Measurements from ENCODE around the gene BCKDHB. TPM values are rescaled to one million over a fixed set of nuclear protein-coding genes. Genes with fewer than 3 reads are reported as not detected.

Gene BCKDHB
- total RNA-seq, 1 donor from 2014 or later, result 27.4 TPM

DNA sequence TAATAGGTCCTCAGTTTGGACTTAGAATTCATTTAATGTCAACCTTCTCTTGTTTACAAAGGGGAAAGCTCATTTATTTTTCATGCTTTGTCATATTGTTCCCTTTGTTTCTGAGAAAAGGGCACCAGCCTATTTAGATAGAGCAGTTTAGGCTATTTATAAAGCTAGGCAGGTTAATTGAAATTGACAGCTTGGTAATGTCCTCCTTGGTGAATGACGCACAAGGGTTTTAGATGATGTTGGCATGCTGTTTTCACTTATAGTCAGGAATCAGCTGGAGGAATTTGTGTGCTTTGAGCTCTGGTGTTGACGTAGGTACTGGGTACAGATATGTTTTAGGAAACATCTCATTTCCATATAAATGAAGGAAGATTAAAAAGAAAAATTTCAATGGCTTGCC lies 45.2 kb downstream of the BCKDHB start:
- DNase-seq, result no peak

DNA sequence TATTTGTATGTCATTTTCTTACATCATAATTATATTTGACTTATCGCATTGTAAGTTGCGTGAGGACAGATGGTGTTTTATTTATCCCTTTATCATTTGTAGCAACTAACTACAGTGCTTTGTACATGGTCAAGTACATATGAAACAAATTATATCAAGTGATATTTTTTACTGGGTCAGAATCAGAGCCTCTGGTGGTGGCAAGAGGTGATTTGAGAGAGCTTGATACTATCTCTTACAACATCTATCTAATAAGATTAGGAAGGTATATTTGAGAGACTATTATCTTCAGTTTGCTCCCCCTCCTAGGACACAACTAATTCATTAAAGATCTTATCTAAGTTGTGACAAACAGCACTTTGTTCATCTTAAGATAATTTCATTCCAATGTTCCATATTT lies 47.7 kb downstream of the BCKDHB start:
- no peak for DNase-seq

DNA sequence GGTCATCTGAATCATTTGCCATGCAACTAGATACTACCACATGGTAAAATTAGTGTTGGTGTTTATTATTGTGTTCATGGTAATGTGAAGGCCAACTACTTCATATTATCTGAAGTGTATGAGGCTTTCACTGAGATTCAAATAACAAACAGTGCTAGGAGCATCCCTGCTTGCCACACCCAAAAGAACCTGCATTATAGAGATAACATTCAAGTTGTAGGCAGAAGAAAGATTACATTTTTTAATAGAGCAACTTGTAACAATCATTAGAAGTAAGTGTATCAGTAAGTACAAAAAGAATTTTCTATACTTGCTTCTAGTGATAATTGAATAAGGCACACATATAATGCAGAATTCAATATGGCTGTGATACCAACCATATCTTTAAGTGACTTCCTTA lies 49.8 kb downstream of the BCKDHB start:
- DNase-seq, result no peak

DNA sequence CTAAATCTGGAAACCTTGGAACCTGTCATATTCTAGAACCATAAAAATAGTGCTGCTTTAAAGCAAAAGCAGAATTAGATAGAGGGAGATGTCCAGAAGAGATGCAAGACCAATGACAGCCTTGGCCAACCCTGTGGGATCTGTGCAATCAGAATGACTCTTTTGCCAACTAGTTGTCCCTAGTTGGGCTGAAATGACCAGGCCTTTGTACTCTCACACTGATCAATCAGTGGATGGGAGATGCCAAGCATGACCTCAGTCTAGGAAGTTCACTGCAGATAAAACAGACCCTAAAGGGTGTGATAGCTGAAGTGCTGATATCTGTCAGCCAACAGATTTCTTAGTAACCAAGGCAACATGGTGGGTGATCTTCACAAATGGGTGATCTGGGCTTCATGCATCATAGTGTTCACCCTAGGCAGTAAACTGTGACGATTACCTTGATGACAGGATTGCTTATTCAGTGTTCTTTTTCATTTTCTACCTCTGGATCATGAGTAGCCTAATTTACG lies 52.1 kb downstream of the BCKDHB start:
- no peak for DNase-seq

DNA sequence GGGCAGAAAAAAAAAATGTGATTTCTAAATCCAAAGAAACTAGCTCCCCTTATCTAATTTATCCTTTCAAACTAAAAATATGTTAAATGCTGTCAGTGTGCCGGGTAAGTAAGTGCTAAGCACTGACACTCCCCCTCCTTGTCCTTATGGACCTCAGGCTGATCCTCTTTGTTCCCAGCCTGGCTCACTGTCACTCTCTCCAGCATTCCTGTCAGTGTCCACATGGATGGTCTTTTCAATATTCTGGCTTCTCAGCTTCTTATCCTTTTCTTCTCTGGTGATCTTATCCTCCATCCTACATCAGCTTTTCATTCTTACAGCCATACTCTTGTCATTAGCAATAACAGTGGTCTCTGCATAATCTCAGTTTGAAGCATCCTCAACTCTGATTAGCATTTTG lies 55.0 kb downstream of the BCKDHB start:
- no peak for DNase-seq

DNA sequence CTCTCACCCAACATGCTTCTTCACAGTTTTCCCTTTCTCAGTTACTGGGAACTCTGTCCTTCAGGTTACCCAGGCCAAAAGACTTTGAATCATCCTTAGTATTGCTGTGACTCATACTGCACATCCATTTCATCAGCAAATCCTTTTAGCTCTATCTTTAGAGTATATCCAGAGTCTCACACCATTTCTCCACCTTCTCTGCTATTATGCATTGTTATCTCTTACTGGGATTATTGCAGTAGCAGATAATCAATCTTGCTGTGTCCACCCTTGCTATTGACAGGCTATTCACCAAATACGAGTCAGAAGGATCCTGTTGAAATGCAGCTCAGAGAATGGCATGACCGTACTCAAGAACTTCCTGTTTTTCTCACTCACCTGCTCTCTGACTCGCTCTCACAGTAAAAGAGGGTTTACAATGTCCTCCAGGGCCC lies 57.3 kb downstream of the BCKDHB start:
- DNase-seq, result no peak

DNA sequence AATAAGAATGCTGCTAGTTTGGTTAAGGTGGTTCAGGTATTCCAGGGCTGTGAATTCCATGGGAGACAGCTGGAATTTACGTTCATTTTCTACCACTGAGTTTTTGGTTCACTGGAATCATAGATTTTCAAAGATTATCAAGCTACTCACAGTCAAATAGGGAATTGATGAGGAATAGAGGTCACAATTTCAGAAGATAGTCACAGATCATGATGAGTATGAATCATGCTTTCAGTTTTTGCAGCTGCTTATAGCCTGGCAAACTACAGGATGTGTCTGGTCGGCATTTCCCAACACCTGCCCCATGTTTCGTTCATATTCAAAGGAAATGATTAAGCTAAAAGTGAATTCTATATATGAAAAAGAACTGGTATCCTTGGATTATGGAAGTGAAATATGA lies 58.7 kb downstream of the BCKDHB start:
- DNase-seq, result no peak

DNA sequence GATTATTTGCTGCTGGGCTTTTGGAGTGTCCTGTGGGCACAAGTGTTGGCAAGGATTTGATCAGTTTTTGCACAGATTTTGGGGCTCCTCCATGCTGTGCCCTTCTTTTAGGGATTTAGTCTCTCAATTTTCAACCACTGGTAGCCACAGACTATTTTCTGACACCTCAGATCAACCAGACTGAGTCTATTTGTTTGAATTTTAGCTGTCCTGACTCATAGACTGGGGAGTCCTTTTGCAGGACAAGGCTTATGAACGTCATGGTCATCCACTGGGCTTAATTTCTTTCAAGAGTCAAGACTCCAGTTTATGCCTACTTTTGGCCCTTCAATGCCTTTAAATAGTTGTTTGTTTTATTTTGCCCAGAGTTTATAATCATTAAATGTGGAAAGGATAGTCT lies 59.3 kb downstream of the BCKDHB start:
- DNase-seq, result no peak

DNA sequence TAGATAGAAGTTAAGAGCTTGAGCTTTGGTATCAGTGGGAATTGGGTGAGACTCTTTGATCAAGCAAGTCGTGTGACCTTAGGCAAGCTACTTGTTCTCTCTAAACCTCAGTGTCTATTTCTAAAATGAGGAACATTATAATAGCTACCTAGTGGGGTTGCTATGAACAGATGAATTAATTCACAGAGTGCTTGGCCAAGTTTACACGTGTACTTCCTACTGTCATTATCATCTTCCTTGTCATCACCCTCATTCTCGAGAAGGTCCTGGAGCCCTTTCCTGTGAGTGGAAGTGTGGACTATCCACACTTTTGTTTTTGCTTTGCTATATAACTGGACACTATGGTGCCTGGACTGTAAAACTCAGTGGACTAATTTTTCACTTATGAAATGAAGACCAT lies 64.0 kb downstream of the BCKDHB start:
- no peak for DNase-seq

DNA sequence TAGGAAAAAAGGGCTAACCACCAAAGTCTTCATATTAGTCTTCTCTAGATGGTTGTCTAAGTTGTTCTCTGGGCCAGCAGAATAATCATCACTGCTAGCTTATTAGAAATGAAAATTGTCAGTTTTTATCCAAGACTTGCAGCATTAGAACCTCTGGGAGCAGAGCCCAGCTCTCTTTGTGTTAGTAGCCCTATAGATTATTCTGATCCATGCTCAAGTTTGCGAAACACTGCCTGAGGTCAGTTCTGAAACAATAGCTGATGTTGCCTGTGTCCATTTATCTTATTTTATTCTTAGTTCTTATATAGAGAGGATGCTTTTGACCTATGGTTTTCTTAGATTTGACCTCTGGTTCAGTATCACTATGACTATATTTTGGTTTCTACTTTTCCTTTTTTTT lies 66.9 kb downstream of the BCKDHB start:
- DNase-seq, result no peak

DNA sequence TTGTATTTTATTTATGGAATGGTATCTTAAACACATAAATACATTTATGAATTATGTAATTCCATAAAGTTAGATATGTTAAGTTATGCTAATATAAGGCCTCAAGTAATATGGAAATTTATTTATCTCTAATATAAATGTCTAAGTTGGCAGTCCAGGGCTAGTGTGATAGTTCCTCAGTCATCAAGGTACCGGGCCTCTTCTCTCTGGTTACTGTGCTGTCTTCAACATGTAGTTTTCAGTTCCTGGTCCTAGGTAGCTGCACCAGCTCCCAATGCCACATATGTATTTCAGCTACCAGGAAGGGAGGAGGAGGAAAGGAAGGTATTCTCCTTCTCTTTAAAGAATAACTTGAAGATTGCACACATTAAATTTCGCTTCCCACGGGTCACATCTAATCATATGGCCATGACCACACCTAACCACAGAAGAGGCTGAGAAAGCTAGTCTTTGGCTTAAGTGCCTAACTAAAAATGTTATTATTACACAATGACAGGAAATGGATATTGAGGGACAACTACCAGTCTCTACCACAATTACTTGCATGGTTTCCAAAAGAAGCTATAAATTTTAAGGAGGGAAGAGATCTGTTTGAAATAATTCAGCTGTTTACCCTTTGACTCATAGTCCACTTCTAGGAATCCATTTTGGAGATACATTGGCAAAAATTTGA lies 68.6 kb downstream of the BCKDHB start:
- no peak for DNase-seq

DNA sequence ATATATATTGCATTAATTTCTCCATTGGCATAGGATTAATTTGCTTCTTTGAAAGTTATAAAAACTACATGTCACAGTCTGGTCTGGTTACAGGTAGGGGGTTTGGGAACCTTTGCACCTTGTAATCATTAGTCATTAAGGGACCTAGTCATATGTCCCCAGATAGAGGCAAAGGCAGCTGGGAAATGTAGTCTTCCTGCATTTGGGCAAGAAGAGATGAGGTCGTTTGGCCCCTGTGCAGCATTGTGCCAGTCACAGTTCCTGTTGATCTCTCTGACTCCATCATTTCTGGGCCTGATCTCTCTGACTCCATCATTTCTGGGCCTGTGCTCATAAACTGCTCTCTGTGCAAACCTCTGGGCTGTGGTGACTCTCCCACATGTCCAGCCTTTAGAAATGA lies 73.2 kb downstream of the BCKDHB start:
- DNase-seq, result no peak

DNA sequence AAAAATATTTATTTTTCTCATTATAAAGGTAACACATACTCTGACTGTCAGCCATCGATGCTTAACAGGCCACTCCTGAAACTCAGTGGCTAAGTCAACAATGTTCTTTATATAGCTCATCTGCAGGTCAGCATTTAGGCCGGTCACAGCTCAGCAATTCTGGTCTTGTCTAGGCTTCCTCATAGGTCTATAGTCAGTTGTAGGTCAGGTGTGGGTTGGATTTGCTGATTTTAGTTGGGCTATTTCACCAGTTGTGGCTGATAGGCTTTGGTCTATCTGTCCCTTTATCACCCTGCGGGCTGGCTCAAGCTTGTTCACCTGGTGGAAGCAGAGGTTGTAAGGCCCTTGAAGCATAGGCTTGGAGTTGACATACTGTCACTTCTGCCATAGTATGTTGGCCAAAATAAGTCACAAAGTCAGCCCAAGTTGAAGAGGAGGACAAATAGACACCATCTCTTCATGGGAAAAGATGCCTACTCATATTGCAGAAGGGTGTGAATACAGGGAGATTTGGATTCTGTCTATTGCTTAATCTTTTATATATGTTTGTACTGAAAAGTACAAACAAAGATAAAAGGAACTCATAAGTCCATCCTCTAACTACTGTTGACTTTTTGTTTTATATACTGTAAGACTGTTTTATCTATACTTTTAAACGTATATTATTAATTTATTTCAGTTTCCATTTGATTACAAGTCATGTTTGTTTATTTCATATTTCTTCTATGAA lies 75.0 kb downstream of the BCKDHB start:
- DNase-seq, result no peak

DNA sequence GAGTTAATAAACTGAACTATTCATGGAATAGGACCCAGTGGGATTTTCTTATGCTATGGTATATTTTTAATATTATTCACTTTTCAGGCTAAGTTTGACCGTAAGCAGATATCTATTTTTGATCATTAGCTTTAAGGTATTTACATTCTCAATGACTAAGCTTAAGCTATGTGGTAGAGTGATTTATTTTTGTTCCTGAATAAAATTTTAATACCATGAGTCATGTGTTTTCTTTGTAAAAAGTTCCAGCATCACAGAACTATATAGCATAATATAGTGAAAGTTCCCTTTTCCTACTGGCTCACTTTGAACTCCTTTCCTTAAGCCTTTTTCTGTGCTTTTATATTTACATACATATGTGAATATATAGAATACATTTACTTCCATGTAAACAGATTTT lies 75.8 kb downstream of the BCKDHB start:
- no peak for DNase-seq

DNA sequence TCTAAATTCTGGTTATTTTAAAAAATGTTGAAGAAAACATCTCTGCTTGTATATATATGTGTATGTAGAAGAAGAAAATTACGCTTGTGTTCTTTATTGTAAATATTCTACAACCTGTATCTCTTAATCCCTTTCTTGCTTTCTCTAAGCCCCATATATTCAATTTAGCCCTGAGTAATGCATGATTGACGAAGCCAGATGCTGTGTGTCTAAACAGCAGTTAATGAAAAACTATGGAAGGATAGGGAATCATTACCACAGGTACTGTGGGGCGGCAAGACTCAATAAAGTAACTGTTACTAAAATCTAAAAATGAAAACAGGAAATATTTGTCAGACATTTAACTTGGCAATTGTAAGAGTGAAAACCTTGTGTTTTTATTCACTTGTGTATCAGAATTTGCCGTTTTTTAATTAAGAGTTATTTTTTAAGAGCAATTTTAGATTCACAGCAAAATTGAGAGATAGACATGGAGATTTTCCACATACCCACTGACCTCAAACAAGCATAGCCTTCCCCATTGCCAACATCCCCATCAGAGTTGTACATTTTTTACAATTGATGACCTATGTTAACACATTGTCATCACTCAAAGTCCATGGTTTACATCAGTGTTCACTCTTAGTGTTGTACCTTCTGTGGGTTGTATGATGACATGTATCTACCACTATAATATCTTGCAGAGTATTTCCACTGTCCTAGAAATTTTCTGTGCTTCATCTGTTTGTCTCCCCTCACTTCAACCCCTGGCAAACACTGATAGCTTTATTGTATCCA lies 76.7 kb downstream of the BCKDHB start:
- DNase-seq, result no peak

DNA sequence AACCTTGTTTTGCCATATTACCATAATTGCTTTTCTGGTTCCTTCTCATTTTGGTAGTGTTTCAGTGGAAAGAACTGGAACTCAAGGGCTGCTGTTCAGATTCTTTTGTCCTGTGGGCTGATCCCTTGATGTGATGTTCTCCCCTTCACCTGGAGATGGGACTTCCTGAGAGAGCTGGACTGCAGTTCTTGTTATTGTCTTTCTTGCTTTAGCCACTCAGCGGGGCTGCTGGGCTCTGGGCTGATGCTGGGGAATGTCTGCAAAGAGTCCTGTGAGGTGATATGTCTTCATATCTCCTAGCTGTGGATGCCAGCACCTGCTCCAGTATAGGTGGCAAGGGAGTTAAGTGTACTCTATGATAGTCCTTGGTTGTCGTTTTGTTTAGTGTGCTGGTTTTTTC lies 79.0 kb downstream of the BCKDHB start:
- no peak for DNase-seq

DNA sequence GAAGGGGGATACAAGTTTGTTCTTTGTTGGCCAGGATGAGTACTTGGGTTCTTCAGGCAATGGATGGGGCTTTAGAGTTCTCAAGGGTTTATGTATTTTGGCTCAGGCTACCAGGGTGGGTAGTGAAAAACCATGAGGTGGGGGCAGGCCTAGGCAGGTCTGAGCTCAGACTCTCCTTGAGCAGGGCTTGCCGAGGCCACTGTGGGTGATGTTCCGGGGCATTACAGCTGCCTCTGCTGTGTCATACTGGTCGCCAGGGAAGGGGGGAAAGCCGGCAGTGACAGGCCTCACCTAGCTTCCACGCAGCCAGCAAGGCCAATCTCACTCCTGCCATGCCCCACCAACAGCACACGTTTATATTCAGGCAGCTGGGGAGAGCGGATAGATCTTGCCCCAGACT lies 79.6 kb downstream of the BCKDHB start:
- DNase-seq, result no peak

DNA sequence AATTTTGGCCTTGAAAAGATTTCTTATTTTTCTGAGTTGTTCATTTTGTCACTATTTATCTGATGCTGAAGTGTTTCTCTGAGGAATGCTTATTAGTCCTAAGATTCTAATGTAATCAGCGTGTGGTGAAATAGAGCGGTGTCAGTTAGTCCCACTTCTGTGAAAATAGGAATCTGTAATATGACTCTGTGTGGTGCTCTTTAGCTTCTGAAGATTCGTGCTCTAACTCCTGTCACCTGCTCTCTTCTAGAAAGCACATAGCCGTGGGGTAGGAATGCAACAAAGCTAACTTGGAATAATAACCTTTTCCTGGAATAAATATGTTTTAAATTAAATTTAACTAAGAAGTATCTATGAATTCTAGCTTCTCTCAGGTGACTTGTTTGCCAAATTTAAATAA lies 90.4 kb downstream of the BCKDHB start:
- DNase-seq, result peak; percentile 36

DNA sequence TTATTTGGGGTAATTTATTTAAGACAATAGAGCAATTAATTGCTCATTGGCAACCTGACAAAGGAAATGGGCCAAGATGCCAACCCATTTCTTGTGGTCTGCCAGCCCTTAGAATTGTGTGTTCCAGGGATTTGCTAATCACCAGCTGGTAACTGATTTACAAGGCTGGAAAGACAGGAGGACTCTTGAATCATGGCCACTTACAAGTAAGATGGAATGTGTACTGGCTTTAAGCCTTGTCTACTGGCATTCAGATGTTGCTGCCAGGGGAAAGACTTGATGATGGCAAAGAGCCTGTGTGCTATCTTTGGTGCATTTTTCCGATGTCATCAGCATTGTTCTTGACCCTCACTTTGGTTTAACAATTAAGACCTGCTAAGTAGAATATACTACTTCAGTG lies 91.0 kb downstream of the BCKDHB start:
- peak; percentile 79 for DNase-seq

DNA sequence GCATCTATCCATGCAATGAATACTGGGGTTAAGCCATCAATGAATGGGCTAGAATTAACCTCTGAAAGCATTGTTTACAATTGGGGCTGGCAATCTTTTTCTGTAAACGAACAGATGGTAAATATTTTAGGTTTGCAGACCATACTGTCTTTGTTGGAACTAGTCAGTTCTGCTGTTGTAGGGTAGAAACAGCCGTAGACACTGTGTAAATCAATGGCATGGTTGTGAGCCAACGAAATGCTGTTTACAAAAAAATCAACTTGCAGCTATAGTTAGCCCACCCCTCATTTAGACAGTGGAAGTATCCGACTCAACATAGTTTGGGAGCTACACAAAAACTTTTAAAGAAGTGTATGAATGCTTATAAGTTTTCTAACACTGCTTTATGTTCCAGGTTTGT lies 91.5 kb downstream of the BCKDHB start:
- DNase-seq, result no peak

DNA sequence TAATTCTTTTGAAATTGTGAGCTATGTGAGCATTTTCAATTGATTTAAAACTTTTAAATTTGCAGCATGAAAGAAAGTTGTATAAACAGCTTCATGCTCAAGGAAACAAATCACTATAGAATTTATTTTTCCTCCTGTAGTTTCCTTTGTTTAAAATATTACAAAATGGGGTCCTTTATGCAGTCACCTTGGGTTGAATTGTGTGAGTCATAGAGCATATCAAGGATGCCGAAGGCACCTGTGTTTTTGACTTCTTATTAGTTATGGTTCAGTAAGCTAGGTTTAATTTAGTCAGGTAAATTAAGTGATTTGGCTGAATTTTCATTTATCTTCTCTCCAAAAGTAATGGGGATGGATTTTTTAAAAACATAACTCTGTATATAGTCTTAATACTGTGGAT lies 96.8 kb downstream of the BCKDHB start:
- DNase-seq, result no peak

DNA sequence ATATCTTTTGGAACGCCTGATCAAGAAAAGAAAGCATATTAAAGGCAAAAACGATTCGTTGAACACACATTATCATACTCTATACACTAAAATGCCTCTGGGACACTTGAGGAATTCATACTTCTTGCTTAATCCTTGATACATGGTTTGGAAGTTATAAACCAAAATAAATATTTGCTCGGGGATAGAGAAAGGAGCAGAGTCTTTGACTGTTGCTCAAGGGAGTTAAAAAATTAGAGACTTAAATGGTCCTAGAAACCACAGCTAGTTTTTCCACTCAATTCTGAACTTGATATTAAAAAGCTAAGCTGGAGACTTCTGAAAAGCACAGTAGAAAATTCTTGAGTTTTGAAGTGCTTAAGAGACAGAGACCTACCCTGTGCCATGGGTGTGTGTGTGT lies 98.9 kb downstream of the BCKDHB start:
- DNase-seq, result peak; percentile 21

DNA sequence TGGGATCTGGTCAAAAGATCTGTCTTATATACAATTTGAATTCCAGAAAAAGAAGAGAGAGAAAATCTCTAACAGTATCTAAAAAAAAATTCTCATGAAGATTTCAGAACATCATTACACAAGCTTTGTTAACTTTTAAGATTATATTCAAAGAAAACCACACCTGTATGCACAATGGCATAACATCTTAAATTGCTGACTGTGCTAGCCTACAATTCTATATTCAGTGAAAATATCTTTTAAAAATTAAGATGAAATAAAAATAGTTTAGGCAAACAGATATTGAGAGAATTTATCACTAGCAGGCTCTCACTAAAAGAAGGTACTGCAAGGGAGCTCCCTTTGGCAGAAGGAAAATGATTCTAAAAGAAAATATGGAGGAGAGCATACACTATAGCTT lies 100.3 kb downstream of the BCKDHB start:
- no peak for DNase-seq

Measured in tongue (tissue), 2 donors.